K562 (cell line): ENCODE results near the gene PSMC4. TPM values are rescaled to one million over a fixed set of nuclear protein-coding genes. Genes with fewer than 3 reads are reported as not detected.

Experiments
- GATAD2A ChIP-seq: fragments of 450-650 bp; IDR thresholded peaks from 2 replicates; pipeline ENCODE4 v1.6.1; 2017
- POLR3G ChIP-seq: IDR thresholded peaks from 2 replicates; pipeline ENCODE4 v1.6.1; 2011; ENCODE audit not compliant: insufficient read length, insufficient replicate concordance; ENCODE audit errors: extremely low read depth
- SPI1 ChIP-seq: IDR thresholded peaks from 2 replicates; pipeline ENCODE4 v1.6.1; 2011; ENCODE audit warnings: low read depth, low read length, control low read depth, borderline replicate concordance
- TAL1 ChIP-seq: fragments of 450-650 bp; IDR thresholded peaks from 2 replicates; pipeline ENCODE4 v1.6.1; 2016; ENCODE audit warnings: mild to moderate bottlenecking
- ZNF23 ChIP-seq: fragments of 250-450 bp; sonication (Bioruptor Pico); IDR thresholded peaks from 2 replicates; pipeline ENCODE4 v1.4.0; 2020; ENCODE audit warnings: mild to moderate bottlenecking
- ZNF57 ChIP-seq: fragments of 450-650 bp; formaldehyde crosslinking; IDR thresholded peaks from 2 replicates; pipeline ENCODE4 v1.4.0; 2020; ENCODE audit warnings: mild to moderate bottlenecking, moderate library complexity
- ZNF76 ChIP-seq: fragments of 250-450 bp; sonication (Bioruptor Pico); IDR thresholded peaks from 2 replicates; pipeline ENCODE4 v1.4.0; 2020; ENCODE audit warnings: mild to moderate bottlenecking, moderate library complexity, borderline replicate concordance
- ZNF830 ChIP-seq: fragments of 250-450 bp; sonication (Bioruptor Pico); IDR thresholded peaks from 2 replicates; pipeline ENCODE4 v1.5.0; 2021; ENCODE audit warnings: mild to moderate bottlenecking
- polyA plus RNA-seq, 8 experiments: library from polyadenylated mRNA; depleted of rRNA in 4 of 8; stranded (reverse) in 5 of 8; unstranded in 3 of 8; fragments of >200 nt; fragmentation: Nextera tagmentation in 2 of 8; fragmentation: Illumina TruSeq in 1 of 8; extraction: Ambion mirVana in 2 of 8; extraction: Trizol in 1 of 8; gene quantifications; 2 replicates each; pipeline versions ENCODE4 v1.2.1 to v1.2.3, GENCODE V29; 2011 to 2014; ENCODE audit warnings: inconsistent platforms in 1 of 8, missing spikeins in 1 of 8
- total RNA-seq, 7 experiments: library from RNA; depleted of rRNA in 6 of 7; stranded (reverse); fragments of >200 nt in 6 of 7; fragmentation: Illumina TruSeq in 2 of 7; extraction: Trizol in 2 of 7; gene quantifications; 2 replicates each; pipeline versions ENCODE4 v1.2.1 to v1.2.3, GENCODE V29; 2011 to 2021; ENCODE audit warnings: low replicate concordance in 1 of 7
- TF ChIP-seq, protein P1 (sequence below): fragments of 450-650 bp; formaldehyde crosslinking; IDR thresholded peaks from 2 replicates; pipeline ENCODE4 v1.4.0; 2020; ENCODE audit warnings: mild to moderate bottlenecking, moderate library complexity
- TF ChIP-seq, protein P2 (sequence below): sonication (generic); formaldehyde crosslinking; IDR thresholded peaks from 2 replicates; pipeline ENCODE4 v1.8.0; 2022; ENCODE audit warnings: mild to moderate bottlenecking, missing genetic modification reagents

PSMC4 gene
- total and polyA plus RNA-seq, 9 of the 15 experiments (the other 6 are each of a cell fraction or from before 2014, with no cell fraction given) = 45.9 to 475 (median 142) TPM

DNA sequence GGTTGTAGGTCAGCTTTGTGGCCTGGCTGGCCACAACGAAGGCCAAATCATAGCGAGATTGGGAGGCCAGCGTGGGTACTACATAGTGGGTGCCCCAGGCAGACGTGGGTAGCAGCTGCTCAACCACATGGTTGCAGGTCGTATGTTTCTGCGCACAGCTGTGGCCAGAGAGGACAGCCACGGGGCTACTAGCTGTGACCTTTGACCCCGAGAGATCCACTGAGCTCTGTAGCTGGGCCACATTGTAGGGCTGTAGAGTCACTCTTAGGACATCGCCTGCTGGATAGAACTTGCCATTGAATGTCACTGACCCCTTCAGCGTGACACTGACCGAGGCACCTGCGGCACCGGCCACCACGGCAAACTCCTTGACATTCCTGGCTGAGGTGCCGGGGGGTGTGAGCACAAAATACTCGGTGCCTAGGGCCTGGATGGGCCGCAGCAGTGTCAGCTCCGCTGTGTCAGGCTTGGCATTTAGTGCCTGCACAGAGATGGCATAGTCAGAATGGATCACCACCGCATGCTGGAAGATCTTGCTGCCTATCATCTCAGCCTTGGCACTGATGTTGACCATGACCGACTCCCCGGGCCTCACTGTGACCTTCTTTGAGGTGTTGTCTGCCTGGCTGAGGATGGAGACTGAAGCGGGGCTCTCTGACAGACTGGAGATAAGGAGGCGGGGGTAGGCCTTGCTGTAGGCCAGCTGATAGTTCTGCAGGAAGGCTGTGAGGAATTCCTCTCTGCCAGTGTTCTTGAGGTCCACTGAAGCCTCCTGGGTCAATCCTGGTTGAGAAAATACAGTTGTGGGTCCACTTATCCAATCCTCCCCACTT is 43.2 kb upstream of the PSMC4 start (continued):
- TF ChIP-seq, protein P1, sequence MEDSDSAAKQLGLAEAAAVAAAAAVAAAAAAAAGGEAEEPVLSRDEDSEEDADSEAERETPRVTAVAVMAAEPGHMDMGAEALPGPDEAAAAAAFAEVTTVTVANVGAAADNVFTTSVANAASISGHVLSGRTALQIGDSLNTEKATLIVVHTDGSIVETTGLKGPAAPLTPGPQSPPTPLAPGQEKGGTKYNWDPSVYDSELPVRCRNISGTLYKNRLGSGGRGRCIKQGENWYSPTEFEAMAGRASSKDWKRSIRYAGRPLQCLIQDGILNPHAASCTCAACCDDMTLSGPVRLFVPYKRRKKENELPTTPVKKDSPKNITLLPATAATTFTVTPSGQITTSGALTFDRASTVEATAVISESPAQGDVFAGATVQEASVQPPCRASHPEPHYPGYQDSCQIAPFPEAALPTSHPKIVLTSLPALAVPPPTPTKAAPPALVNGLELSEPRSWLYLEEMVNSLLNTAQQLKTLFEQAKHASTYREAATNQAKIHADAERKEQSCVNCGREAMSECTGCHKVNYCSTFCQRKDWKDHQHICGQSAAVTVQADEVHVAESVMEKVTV (CRISPR knock-in tag) = no peak
- TF ChIP-seq POLR3G (no peak), ZNF57 (no peak), GATAD2A (no peak), SPI1 (no peak), TAL1 (no peak), ZNF830 (CRISPR knock-in tag) (no peak), ZNF76 (CRISPR knock-in tag) (no peak), ZNF23 (CRISPR knock-in tag) (no peak)
- TF ChIP-seq, protein P2, sequence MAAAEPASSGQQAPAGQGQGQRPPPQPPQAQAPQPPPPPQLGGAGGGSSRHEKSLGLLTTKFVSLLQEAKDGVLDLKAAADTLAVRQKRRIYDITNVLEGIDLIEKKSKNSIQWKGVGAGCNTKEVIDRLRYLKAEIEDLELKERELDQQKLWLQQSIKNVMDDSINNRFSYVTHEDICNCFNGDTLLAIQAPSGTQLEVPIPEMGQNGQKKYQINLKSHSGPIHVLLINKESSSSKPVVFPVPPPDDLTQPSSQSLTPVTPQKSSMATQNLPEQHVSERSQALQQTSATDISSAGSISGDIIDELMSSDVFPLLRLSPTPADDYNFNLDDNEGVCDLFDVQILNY = no peak
- TF ChIP-seq, all 486 proteins: peak for 2
